ENCODE results near the gene IFNGR1. TPM values are rescaled to one million over a fixed set of nuclear protein-coding genes. Genes with fewer than 3 reads are reported as not detected.

The IFNGR1 gene
- total RNA-seq, 1 donor from 2014 or later: 23.0 TPM

GRCh38 chr6:137235686-137236085 lies 16.5 kb upstream of the IFNGR1 start:
- no peak for TF ChIP-seq CTCF (conservative IDR thresholded peaks at IDR 0.05)
- no peak for DNase-seq (ENCODE audit: low read depth, low spot score)
- Mint-ChIP-seq H3K9me3 (peaks cover 2% of the 10 kb centered on the region), H3K27ac (ENCODE audit: unreplicated experiment) (no peak overlapping the region), H3K36me3 (ENCODE audit: low read depth) (no peaks in the 10 kb centered on the region), H3K4me1 (no peaks in the 10 kb centered on the region), H3K27me3 (ENCODE audit: low read depth) (no peaks in the 10 kb centered on the region), H3K4me3 (no peak overlapping the region)

GRCh38 chr6:137233911-137234863 lies 15.0 kb upstream of the IFNGR1 start:
- no peak for DNase-seq (ENCODE audit: low read depth, low spot score)
- peaks cover 5% of the 10 kb centered on the region for H3K27me3 Mint-ChIP-seq (ENCODE audit: low read depth)
- TF ChIP-seq CTCF (conservative IDR thresholded peaks at IDR 0.05): no peak
- no peak overlapping the region for H3K4me3 Mint-ChIP-seq
- H3K27ac Mint-ChIP-seq (ENCODE audit: unreplicated experiment): no peak overlapping the region
- H3K4me1 Mint-ChIP-seq: no peaks in the 10 kb centered on the region
- H3K9me3 Mint-ChIP-seq: peaks cover 2% of the 10 kb centered on the region
- no peaks in the 10 kb centered on the region for H3K36me3 Mint-ChIP-seq (ENCODE audit: low read depth)

- Mint-ChIP-seq H3K27me3 (ENCODE audit: low read depth) (peaks cover 5% of the 10 kb centered on the region), H3K4me3 (no peak overlapping the region), H3K27ac (ENCODE audit: unreplicated experiment) (no peak overlapping the region), H3K36me3 (ENCODE audit: low read depth) (no peaks in the 10 kb centered on the region), H3K9me3 (no peaks in the 10 kb centered on the region), H3K4me1 (no peaks in the 10 kb centered on the region)
- DNase-seq (ENCODE audit: low read depth, low spot score): no peak
- no peak for TF ChIP-seq CTCF (conservative IDR thresholded peaks at IDR 0.05)
These were observed 12.7 kb upstream of the IFNGR1 start for GRCh38 chr6:137231895-137232294.

GRCh38 chr6:137230956-137231555 lies 11.9 kb upstream of the IFNGR1 start:
- no peak for TF ChIP-seq CTCF (conservative IDR thresholded peaks at IDR 0.05)
- Mint-ChIP-seq H3K9me3 (no peaks in the 10 kb centered on the region), H3K27ac (ENCODE audit: unreplicated experiment) (no peak overlapping the region), H3K36me3 (ENCODE audit: low read depth) (no peaks in the 10 kb centered on the region), H3K4me3 (no peak overlapping the region), H3K4me1 (no peaks in the 10 kb centered on the region), H3K27me3 (ENCODE audit: low read depth) (peaks cover 5% of the 10 kb centered on the region)
- no peak for DNase-seq (ENCODE audit: low read depth, low spot score)

GRCh38 chr6:137230547-137230946 lies 11.4 kb upstream of the IFNGR1 start:
- H3K27ac Mint-ChIP-seq (ENCODE audit: unreplicated experiment): no peak overlapping the region
- no peaks in the 10 kb centered on the region for H3K36me3 Mint-ChIP-seq (ENCODE audit: low read depth)
- no peaks in the 10 kb centered on the region for H3K4me1 Mint-ChIP-seq
- H3K4me3 Mint-ChIP-seq: no peak overlapping the region
- peaks cover 5% of the 10 kb centered on the region for H3K27me3 Mint-ChIP-seq (ENCODE audit: low read depth)
- TF ChIP-seq CTCF (conservative IDR thresholded peaks at IDR 0.05): no peak
- no peaks in the 10 kb centered on the region for H3K9me3 Mint-ChIP-seq
- no peak for DNase-seq (ENCODE audit: low read depth, low spot score)

Measured in neural crest cell (in vitro differentiated cells).